SK-N-SH treated with all-trans-retinoic acid at 6 μM for 48 hours (cell line): ENCODE data around the gene SF3B3.

ENCODE experiments used
- ATAC-seq: fragments of 200-7000 bp; cut with Tn5 transposase; 3 replicates; pipeline ENCODE4 v1.9.1; 2020; ENCODE audit warnings: mild to moderate bottlenecking, moderate library complexity
- ARNTL ChIP-seq: fragments of 450-650 bp; formaldehyde crosslinking; IDR thresholded peaks from 2 replicates; pipeline ENCODE4 v1.5.0; 2020; ENCODE audit warnings: low read depth, mild to moderate bottlenecking, moderate library complexity, borderline replicate concordance
- BACH2 ChIP-seq: fragments of 250-450 bp; sonication (Bioruptor Pico); IDR thresholded peaks from 2 replicates; pipeline ENCODE4 v1.9.0; 2021; ENCODE audit warnings: mild to moderate bottlenecking, borderline replicate concordance
- CREB5 ChIP-seq: fragments of 250-450 bp; sonication (Bioruptor Pico); IDR thresholded peaks from 2 replicates; pipeline ENCODE4 v1.5.1; 2020; ENCODE audit warnings: low read depth, mild to moderate bottlenecking, moderate library complexity
- CSDC2 ChIP-seq: fragments of 250-450 bp; sonication (Bioruptor Pico); IDR thresholded peaks from 2 replicates; pipeline ENCODE4 v1.5.0; 2020; ENCODE audit warnings: mild to moderate bottlenecking, moderate library complexity
- CSRNP3 ChIP-seq: fragments of 250-450 bp; sonication (Bioruptor Pico); IDR thresholded peaks from 2 replicates; pipeline ENCODE4 v1.5.1; 2021; ENCODE audit warnings: mild to moderate bottlenecking, moderate library complexity
- ESRRG ChIP-seq: fragments of 250-450 bp; sonication (Bioruptor Pico); IDR thresholded peaks from 2 replicates; pipeline ENCODE4 v1.6.1; 2021; ENCODE audit warnings: mild to moderate bottlenecking
- GLIS3 ChIP-seq: fragments of 250-450 bp; sonication (Bioruptor Pico); IDR thresholded peaks from 2 replicates; pipeline ENCODE4 v1.5.0; 2020; ENCODE audit warnings: mild to moderate bottlenecking, moderate library complexity
- ISL1 ChIP-seq: fragments of 250-450 bp; sonication (Bioruptor Pico); IDR thresholded peaks from 2 replicates; pipeline ENCODE4 v2.1.2; 2022; ENCODE audit warnings: mild to moderate bottlenecking, moderate library complexity
- OSR1 ChIP-seq: fragments of 250-450 bp; sonication (Bioruptor Pico); IDR thresholded peaks from 2 replicates; pipeline ENCODE4 v1.8.0; 2022; ENCODE audit warnings: moderate library complexity, mild to moderate bottlenecking, inconsistent platforms
- POU6F1 ChIP-seq: fragments of 250-450 bp; sonication (Bioruptor Pico); IDR thresholded peaks from 2 replicates; pipeline ENCODE4 v1.8.0; 2021; ENCODE audit warnings: low read depth, mild to moderate bottlenecking, moderate library complexity, borderline replicate concordance
- PPARA ChIP-seq: fragments of 250-450 bp; sonication (Bioruptor Pico); IDR thresholded peaks from 2 replicates; pipeline ENCODE4 v1.5.0; 2020; ENCODE audit warnings: mild to moderate bottlenecking, borderline replicate concordance
- RARB ChIP-seq: fragments of 250-450 bp; sonication (Bioruptor Pico); IDR thresholded peaks from 2 replicates; pipeline ENCODE4 v1.8.0; 2021; ENCODE audit warnings: mild to moderate bottlenecking, moderate library complexity
- SNAI2 ChIP-seq: fragments of 250-450 bp; sonication (Bioruptor Pico); IDR thresholded peaks from 2 replicates; pipeline ENCODE4 v1.5.0; 2020; ENCODE audit warnings: mild to moderate bottlenecking, moderate library complexity
- TCF4 ChIP-seq: fragments of 250-450 bp; sonication (Bioruptor Pico); IDR thresholded peaks from 2 replicates; pipeline ENCODE4 v1.8.0; 2021; ENCODE audit warnings: mild to moderate bottlenecking, moderate library complexity, borderline replicate concordance
- TOX ChIP-seq: fragments of 250-450 bp; sonication (Bioruptor Pico); IDR thresholded peaks from 2 replicates; pipeline ENCODE4 v1.8.0; 2021; ENCODE audit warnings: mild to moderate bottlenecking, moderate library complexity, borderline replicate concordance
- TSHZ2 ChIP-seq: fragments of 250-450 bp; sonication (Bioruptor Pico); IDR thresholded peaks from 2 replicates; pipeline ENCODE4 v1.5.0; 2020; ENCODE audit warnings: mild to moderate bottlenecking, moderate library complexity
- ZC3H10 ChIP-seq: fragments of 250-450 bp; sonication (Bioruptor Pico); IDR thresholded peaks from 2 replicates; pipeline ENCODE4 v1.5.1; 2021; ENCODE audit warnings: mild to moderate bottlenecking, moderate library complexity
- ZFP3 ChIP-seq: fragments of 250-450 bp; sonication (Bioruptor Pico); IDR thresholded peaks from 2 replicates; pipeline ENCODE4 v1.5.0; 2020; ENCODE audit warnings: mild to moderate bottlenecking, moderate library complexity
- ZFP30 ChIP-seq: fragments of 450-650 bp; formaldehyde crosslinking; IDR thresholded peaks from 2 replicates; pipeline ENCODE4 v1.5.0; 2022; ENCODE audit warnings: mild to moderate bottlenecking, moderate library complexity
- ZNF565 ChIP-seq: fragments of 450-650 bp; formaldehyde crosslinking; conservative IDR thresholded peaks from 2 replicates; pipeline ENCODE4 v1.5.0; 2020; ENCODE audit warnings: low read depth, mild to moderate bottlenecking, moderate library complexity
- ZNF70 ChIP-seq: fragments of 450-650 bp; formaldehyde crosslinking; IDR thresholded peaks from 2 replicates; pipeline ENCODE4 v1.5.0; 2020; ENCODE audit warnings: mild to moderate bottlenecking, moderate library complexity

SF3B3 gene

GRCh38 chr16:70544548-70544947, 20.9 kb downstream of the SF3B3 start:
- ATAC-seq: no peak; the same call in 2 of the 3 replicates
- TF ChIP-seq ESRRG: no peak
- TF ChIP-seq ZFP30 (CRISPR knock-in tag): no peak
- TF ChIP-seq TOX (CRISPR knock-in tag): no peak
- no peak for TF ChIP-seq TCF4 (CRISPR knock-in tag)
- no peak for TF ChIP-seq CREB5
- TF ChIP-seq BACH2 (CRISPR knock-in tag): no peak
- TF ChIP-seq ZFP3 (CRISPR knock-in tag): no peak
- TF ChIP-seq ZNF70 (CRISPR knock-in tag): no peak
- no peak for TF ChIP-seq OSR1 (CRISPR knock-in tag)
- TF ChIP-seq CSRNP3 (CRISPR knock-in tag): no peak
- no peak for TF ChIP-seq ZC3H10 (CRISPR knock-in tag)
- TF ChIP-seq POU6F1: no peak
- TF ChIP-seq PPARA (CRISPR knock-in tag): no peak
- no peak for TF ChIP-seq SNAI2
- TF ChIP-seq ISL1 (CRISPR knock-in tag): no peak
- no peak for TF ChIP-seq ZNF565 (CRISPR knock-in tag)
- TF ChIP-seq RARB: no peak

- no peak for ATAC-seq
- TF ChIP-seq ARNTL (no peak), ZNF70 (CRISPR knock-in tag) (no peak), ZNF565 (CRISPR knock-in tag) (no peak), ZFP30 (CRISPR knock-in tag) (no peak), ISL1 (CRISPR knock-in tag) (no peak), PPARA (CRISPR knock-in tag) (no peak), CREB5 (no peak), GLIS3 (CRISPR knock-in tag) (no peak), OSR1 (CRISPR knock-in tag) (no peak), POU6F1 (no peak), SNAI2 (no peak), CSDC2 (no peak)
Observed at GRCh38 chr16:70548936-70549335, 25.3 kb downstream of the SF3B3 start.

- no peak for ATAC-seq
- TF ChIP-seq CSDC2: no peak
- no peak for TF ChIP-seq GLIS3 (CRISPR knock-in tag)
- no peak for TF ChIP-seq ZFP30 (CRISPR knock-in tag)
- no peak for TF ChIP-seq TSHZ2 (CRISPR knock-in tag)
Observed at GRCh38 chr16:70550082-70550481, 26.5 kb downstream of the SF3B3 start.
